Measurements from ENCODE around the gene MMD2. TPM values are rescaled to one million over a fixed set of nuclear protein-coding genes. Genes with fewer than 3 reads are reported as not detected.
"Not testable (repeated sequence)": the region's sequence is repeated elsewhere in the genome, so short reads cannot be mapped to it uniquely, and the experiment has no call there.

MMD2 gene
- total RNA-seq, 2 donors from 2014 or later, result not detected

- Histone ChIP-seq H3K4me1 (no peaks in the 10 kb centered on the region), H3K27me3 (no peaks in the 10 kb centered on the region), H3K9ac (ENCODE audit: low read depth in 2 of 2, low read length in 2 of 2) (no peak overlapping the region), H3K9me3 (no peaks in the 10 kb centered on the region), H3K36me3 (no peaks in the 10 kb centered on the region), H3K27ac (no peak overlapping the region), H3K4me3 (no peak overlapping the region)
- no peak for TF ChIP-seq CTCF (IDR thresholded peaks at IDR 0.05)
- no peak for DNase-seq
- intact Hi-C loops (cut with DNase I), result no loop called here
Measured at GRCh38 chr7:4905171-4905570, 53.8 kb downstream of the MMD2 start.

GRCh38 chr7:4904346-4904745 lies 54.6 kb downstream of the MMD2 start:
- H3K9ac ChIP-seq (ENCODE audit: low read depth in 2 of 2, low read length in 2 of 2), result no peak overlapping the region
- H3K36me3 ChIP-seq, result no peaks in the 10 kb centered on the region
- H3K27me3 ChIP-seq, result no peaks in the 10 kb centered on the region
- no peaks in the 10 kb centered on the region for H3K4me1 ChIP-seq
- intact Hi-C loops (cut with DNase I), result no loop called here
- no peak overlapping the region for H3K27ac ChIP-seq
- no peak overlapping the region for H3K4me3 ChIP-seq
- DNase-seq, result no peak
- H3K9me3 ChIP-seq, result no peaks in the 10 kb centered on the region
- TF ChIP-seq CTCF (IDR thresholded peaks at IDR 0.05), result no peak

GRCh38 chr7:4895766-4896165 lies 63.2 kb downstream of the MMD2 start:
- H3K9me3 ChIP-seq, result no peaks in the 10 kb centered on the region
- no peak overlapping the region for H3K27ac ChIP-seq
- no peak overlapping the region for H3K9ac ChIP-seq (ENCODE audit: low read depth in 2 of 2, low read length in 2 of 2)
- no peak for DNase-seq
- no peaks in the 10 kb centered on the region for H3K27me3 ChIP-seq
- no peak overlapping the region for H3K4me3 ChIP-seq
- no peaks in the 10 kb centered on the region for H3K4me1 ChIP-seq
- intact Hi-C loops (cut with DNase I), result no loop called here
- no peak for TF ChIP-seq CTCF (IDR thresholded peaks at IDR 0.05)
- H3K36me3 ChIP-seq, result no peaks in the 10 kb centered on the region

GRCh38 chr7:4894482-4894881 lies 64.5 kb downstream of the MMD2 start:
- no peak overlapping the region for H3K9ac ChIP-seq (ENCODE audit: low read depth in 2 of 2, low read length in 2 of 2)
- H3K4me1 ChIP-seq, result no peaks in the 10 kb centered on the region
- DNase-seq, result no peak
- no peaks in the 10 kb centered on the region for H3K27me3 ChIP-seq
- H3K27ac ChIP-seq, result no peak overlapping the region
- no peak for TF ChIP-seq CTCF (IDR thresholded peaks at IDR 0.05)
- no peak overlapping the region for H3K4me3 ChIP-seq
- intact Hi-C loops (cut with DNase I), result no loop called here
- H3K9me3 ChIP-seq, result no peaks in the 10 kb centered on the region
- no peaks in the 10 kb centered on the region for H3K36me3 ChIP-seq

GRCh38 chr7:4893929-4894475 lies 65.0 kb downstream of the MMD2 start:
- Histone ChIP-seq H3K9ac (ENCODE audit: low read depth in 2 of 2, low read length in 2 of 2) (no peak overlapping the region), H3K27ac (no peak overlapping the region)
- intact Hi-C loops (cut with DNase I), result no loop called here

GRCh38 chr7:4893188-4893587 lies 65.8 kb downstream of the MMD2 start:
- H3K9me3 ChIP-seq; H3K27ac ChIP-seq; H3K36me3 ChIP-seq; intact Hi-C loops (cut with DNase I); H3K4me1 ChIP-seq; DNase-seq; H3K4me3 ChIP-seq; H3K9ac ChIP-seq (ENCODE audit: low read depth in 2 of 2, low read length in 2 of 2); H3K27me3 ChIP-seq: not testable (repeated sequence)

More at GRCh38 chr7:4893929-4894475, 65.0 kb downstream of the MMD2 start:
- Histone ChIP-seq H3K4me3 (no peak overlapping the region), H3K9me3 (no peaks in the 10 kb centered on the region), H3K36me3 (no peaks in the 10 kb centered on the region), H3K27me3 (no peaks in the 10 kb centered on the region), H3K4me1 (no peaks in the 10 kb centered on the region)
- DNase-seq, result no peak
- no peak for TF ChIP-seq CTCF (IDR thresholded peaks at IDR 0.05)

- H3K9me3 ChIP-seq; H3K27me3 ChIP-seq; H3K9ac ChIP-seq (ENCODE audit: low read depth in 2 of 2, low read length in 2 of 2); H3K27ac ChIP-seq; DNase-seq; intact Hi-C loops (cut with DNase I); H3K4me3 ChIP-seq; H3K36me3 ChIP-seq; H3K4me1 ChIP-seq: not testable (repeated sequence)
Measured at GRCh38 chr7:4891522-4891921, 67.5 kb downstream of the MMD2 start.
